PC-3 (cell line): ENCODE measurements around the gene THADA.

ENCODE experiments used
- EZH2phosphoT487 ChIP-seq: fragments of 300-600 bp; sonication (generic); IDR thresholded peaks from 2 replicates; pipeline ENCODE4 v1.6.1; 2018; ENCODE audit warnings: mild to moderate bottlenecking, antibody characterized with exemption, low read length, borderline replicate concordance
- TF ChIP-seq, protein P1 (sequence below): fragments of 300-600 bp; sonication (generic); conservative IDR thresholded peaks from 2 replicates; pipeline ENCODE4 v1.5.1; 2017; ENCODE audit warnings: antibody characterized with exemption, low read depth, mild to moderate bottlenecking, low read length

GRCh38 chr2:43585708-43586107 is 10.1 kb downstream of the THADA start:
- TF ChIP-seq, protein P1, sequence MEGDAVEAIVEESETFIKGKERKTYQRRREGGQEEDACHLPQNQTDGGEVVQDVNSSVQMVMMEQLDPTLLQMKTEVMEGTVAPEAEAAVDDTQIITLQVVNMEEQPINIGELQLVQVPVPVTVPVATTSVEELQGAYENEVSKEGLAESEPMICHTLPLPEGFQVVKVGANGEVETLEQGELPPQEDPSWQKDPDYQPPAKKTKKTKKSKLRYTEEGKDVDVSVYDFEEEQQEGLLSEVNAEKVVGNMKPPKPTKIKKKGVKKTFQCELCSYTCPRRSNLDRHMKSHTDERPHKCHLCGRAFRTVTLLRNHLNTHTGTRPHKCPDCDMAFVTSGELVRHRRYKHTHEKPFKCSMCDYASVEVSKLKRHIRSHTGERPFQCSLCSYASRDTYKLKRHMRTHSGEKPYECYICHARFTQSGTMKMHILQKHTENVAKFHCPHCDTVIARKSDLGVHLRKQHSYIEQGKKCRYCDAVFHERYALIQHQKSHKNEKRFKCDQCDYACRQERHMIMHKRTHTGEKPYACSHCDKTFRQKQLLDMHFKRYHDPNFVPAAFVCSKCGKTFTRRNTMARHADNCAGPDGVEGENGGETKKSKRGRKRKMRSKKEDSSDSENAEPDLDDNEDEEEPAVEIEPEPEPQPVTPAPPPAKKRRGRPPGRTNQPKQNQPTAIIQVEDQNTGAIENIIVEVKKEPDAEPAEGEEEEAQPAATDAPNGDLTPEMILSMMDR, result no peak
- no peak for TF ChIP-seq EZH2phosphoT487
